HG02981 (cell line): Measurements from ENCODE around the gene RUSF1.
A peak's percentile ranks its signal among the peaks of the same experiment; 100 is the strongest.
"Not testable (repeated sequence)": the region's sequence is repeated elsewhere in the genome, so short reads cannot be mapped to it uniquely, and the experiment has no call there.

Source experiments
- ATAC-seq: cut with Tn5 transposase; IDR thresholded peaks from one replicate; pipeline ENCODE4 v1.9.1; 2021; ENCODE audit warnings: mild to moderate bottlenecking, moderate library complexity; ENCODE audit not compliant: unreplicated experiment

RUSF1 gene

DNA sequence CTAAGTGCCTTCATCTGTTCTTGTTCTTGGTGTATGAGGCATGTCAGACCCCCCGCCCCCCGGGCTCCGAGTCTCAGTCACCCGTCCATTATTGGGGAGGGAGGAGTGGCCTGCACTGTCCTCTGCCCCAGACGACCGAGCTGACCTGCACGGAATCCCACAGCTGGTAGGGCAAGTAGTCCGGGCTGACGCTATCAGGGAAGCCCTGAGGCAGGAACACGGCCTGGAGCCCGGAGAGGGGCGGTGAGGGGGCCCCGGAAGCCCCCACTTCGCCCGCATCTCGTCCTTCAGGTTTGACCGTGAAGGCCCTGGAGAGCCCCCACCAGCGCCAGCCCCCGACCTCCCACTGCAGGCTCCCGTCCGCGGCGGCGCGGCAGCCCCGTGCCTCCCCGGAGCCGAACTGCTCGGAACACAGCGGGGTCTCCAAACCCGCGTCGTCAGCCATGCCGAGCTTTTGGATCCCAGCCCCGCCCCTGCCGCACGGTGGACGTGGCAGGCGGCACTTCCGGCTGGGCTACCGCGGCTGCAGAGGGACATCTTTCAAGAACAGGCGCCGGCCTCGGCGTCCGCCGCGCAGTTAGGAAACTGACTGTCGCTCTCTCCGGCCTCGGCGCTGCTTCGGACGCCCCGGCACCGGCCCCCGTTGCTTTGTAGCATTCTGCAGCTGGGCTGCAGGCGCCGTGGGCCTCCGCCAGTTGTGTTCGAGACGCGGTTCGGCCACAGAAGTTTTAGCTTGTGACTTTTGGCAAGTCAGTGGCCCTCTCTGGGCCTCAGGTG, at the start of gene RUSF1:
Gene RUSF1 (minus strand): TSS at position 463 of the 777 bp plus-strand sequence. CDS start 18 bp downstream, at position 445.
- peak; percentile 88 for ATAC-seq

- no peak for ATAC-seq
These were observed 34.6 kb upstream of the RUSF1 start for GRCh38 chr16:31542763-31543162.

DNA sequence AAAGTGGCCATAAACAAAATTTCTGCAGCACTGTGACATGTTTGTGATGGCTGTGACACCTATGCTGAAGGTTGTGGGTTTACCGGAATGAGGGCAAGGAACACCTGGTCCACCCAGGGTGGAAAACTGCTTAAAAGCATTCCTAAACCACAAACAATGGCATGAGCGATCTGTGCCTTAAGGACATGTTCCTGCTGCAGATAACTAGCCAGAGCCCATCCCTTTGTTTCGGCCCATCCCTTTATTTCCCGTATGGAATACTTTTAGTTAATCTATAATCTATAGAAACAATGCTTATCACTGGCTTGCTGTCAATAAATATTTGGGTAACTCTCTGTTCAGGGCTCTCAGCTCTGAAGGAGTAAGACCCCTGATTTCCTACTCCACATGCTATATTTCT, 31.6 kb upstream of the RUSF1 start:
- not testable (repeated sequence) for ATAC-seq

DNA sequence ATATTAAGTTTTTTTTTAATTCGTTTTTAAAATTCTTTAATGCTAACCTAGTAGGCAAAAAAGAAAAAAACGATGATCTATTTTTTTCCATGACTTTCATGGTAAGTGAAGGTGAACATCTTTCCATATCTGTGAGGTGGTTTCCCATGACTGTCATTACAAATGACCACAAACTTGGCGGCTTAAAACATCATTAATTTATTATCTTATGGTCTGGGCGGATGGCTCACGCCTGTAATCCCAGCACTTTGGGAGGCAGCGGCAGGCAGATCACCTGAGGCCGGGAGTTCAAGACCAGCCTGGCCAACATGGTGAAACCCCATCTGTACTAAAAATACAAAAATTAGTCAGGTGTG, 30.0 kb upstream of the RUSF1 start:
- ATAC-seq = not testable (repeated sequence)

DNA sequence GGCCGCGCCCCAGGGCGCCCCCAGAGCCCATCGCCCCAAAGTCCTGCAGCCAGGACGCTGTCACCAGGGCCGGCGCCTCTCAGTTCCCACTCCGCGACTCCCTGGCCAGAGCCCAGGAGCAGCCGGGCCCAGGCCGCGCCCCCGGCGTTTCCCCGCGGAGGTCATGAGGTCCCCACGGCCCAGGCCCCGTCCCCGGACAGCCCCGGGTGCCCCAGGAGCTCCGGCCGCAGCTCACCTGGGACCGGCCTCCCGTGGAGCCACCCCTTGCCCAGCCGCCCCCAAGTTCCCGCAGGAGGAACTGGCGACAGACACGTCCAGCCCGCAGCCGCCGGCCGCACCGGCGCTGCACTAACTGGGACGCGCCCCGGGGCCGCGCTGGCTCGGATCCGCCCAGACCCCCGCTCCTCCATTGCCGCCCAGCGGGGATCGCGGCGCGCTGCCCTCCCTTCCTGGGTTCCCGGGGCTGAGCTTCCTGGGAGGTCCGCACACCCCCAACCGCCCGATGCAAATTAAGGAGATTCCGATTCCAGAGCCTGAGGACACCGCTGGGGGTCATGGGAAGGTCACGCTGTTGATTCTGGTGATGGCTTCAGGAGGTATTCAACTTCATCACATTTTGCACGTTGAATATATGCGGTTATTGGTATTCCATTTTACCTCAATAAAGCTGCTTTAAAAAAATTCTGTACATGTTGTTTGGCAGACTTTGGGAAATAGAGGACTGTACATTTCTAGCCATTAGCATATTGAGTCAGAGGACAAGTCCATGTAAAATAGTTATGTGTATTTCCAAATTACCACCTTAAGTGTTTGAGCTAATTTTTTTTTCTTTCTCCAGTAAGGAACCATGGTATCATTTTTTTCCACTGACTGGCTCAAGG, 29.4 kb upstream of the RUSF1 start:
- ATAC-seq = no peak

- no peak for ATAC-seq
These were observed 28.7 kb upstream of the RUSF1 start for GRCh38 chr16:31536804-31537361.

- ATAC-seq = no peak
These were observed 27.5 kb upstream of the RUSF1 start for GRCh38 chr16:31535737-31536136.

DNA sequence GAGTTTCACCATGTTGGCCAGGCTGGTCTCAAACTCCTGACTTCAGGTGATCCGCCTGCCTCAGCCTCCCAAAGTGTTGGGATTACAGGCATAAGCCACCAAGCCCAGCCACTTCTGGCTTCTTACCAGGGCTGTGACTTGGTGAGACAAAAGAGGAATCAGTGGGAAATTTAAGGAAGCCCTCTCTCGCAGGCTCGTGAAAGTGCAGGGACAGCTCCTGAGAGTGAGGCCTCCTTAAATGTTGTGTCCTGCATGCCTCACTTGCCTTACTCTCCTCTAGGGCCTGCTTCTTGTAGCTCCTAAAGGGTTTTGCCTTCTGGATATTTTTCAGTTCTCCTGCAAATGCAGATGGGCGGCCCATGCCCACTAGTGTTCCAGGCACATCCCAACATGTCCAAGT, 24.7 kb upstream of the RUSF1 start:
- no peak for ATAC-seq

DNA sequence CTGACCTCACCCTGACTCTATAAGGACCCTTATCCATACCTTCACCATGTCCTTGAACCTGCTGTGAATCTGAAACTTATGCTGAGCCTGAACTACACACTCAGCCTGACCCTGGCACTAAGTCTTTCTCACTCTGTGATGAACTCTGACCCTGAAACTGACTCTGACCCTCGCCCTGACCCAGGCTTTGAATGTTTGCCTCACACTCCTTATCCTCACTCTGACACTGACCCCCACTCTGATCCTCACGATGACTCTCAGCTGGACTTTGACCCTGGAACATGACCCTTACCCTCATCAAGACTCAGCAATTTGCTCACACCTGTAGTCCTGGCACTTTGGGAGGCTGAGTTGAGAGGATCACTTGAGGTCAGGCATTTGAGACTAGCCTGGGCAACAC, 23.9 kb upstream of the RUSF1 start:
- no peak for ATAC-seq

- ATAC-seq = no peak
These were observed 22.9 kb upstream of the RUSF1 start for GRCh38 chr16:31531096-31531495.

DNA sequence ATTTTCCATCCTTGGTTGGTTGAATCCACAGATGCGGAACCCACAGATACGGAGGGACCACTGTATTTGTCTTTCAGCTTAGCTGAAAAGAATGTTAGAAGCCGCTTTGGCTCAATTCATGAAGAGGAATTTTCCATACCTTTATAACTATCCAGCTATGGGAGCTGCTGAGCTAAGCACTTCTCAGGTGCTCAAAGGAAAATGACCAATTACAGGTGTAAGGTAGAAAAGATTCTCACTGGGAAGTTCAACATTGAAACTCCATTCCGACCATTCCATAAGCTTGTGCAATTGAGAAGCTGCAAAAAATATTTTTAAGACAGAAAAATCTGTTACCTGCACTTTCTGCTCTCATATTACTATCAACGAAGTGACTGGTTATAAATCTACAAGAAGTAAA, 22.2 kb upstream of the RUSF1 start:
- no peak for ATAC-seq

DNA sequence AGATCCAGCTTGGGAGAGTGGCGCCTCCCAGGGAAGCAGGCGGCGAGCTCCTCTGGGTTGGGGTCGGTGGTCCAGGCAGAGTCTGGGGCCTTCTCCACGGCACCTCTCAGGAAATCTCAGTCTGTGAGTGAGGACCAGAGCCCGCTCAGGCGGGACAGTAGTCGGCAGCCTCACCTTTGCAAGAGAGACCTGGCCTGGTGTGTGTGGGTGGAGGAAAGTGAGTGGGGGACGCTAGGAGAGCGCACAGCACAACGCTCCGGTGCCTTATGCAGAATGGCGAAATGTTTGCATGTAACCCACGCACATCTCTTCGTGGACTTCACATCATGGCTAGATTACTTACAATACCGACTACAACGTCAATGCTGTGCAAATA, 21.7 kb upstream of the RUSF1 start:
- ATAC-seq = no peak

- ATAC-seq = no peak
These were observed 21.1 kb upstream of the RUSF1 start for GRCh38 chr16:31529108-31529936.

GRCh38 chr16:31528523-31529107, 20.4 kb upstream of the RUSF1 start:
- ATAC-seq = no peak

DNA sequence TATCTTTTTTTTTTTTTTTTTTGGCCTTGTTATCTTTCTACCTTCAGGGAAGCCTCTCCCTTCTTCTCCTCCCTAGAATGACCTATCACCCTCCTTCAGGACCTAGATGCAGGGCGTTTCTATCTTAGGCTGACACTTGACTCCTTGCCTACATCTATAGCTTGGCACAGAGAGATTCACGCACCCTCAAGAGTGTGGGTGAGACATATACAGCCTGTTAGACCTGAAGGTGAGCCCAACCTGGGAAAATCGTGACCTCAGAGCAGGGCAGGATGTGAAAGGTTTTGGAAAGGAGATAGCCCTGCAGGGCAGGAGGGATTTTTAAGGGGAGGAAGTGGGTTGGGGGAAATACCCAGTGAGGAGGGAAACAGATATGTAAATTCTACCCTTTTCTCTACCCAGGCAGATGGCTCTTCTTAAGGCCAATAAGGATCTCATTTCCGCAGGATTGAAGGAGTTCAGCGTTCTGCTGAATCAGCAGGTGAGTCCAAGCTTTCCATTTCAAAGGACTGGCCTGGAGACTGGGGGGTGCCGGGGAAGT, 19.6 kb upstream of the RUSF1 start, which contains the start of gene AHSP:
Gene AHSP (plus strand): TSS at position 167 of the 541 bp plus-strand sequence. CDS start 240 bp downstream, at position 407.
- no peak for ATAC-seq

- ATAC-seq = no peak
These were observed 16.9 kb upstream of the RUSF1 start for GRCh38 chr16:31525113-31525512.

GRCh38 chr16:31523768-31524167, 15.6 kb upstream of the RUSF1 start:
- not testable (repeated sequence) for ATAC-seq

DNA sequence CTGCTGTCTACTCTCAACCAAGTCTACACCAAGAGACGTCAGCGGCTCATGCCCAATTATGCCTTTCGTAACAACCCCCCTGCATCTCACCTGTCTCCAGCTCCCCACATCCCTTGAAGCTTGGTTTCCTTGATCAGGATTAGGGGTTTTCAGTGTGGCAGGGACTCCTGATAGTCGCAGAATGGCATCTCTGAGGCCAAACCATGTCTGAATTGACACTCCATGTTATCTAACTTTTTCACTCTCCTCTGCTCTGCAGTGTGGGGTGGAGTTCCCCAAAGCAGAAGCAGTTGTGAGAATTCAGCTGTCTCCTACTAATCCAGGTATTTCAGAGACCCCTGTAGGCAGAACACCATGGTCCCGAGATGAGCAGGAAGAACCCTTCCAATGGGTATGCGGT, 13.9 kb upstream of the RUSF1 start:
- no peak for ATAC-seq

DNA sequence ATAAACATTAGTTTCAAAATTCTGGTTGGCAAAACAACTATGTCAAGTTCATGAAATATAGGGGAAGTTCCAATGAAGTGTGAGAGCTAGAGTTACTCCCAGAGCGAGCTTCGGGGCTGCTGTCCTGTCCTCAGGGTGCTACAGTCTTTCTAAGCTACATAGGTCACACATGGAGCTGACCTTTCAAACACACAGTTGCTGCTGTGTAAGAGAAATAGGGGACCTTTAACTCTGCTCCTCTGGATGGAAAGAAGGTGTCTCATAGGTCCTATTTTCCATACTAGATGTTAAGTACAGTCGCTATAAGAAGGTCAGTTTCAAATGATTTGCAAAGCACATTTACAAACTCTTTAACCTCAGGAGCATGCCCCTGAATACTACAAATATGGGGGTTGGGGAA, 13.2 kb upstream of the RUSF1 start:
- no peak for ATAC-seq

DNA sequence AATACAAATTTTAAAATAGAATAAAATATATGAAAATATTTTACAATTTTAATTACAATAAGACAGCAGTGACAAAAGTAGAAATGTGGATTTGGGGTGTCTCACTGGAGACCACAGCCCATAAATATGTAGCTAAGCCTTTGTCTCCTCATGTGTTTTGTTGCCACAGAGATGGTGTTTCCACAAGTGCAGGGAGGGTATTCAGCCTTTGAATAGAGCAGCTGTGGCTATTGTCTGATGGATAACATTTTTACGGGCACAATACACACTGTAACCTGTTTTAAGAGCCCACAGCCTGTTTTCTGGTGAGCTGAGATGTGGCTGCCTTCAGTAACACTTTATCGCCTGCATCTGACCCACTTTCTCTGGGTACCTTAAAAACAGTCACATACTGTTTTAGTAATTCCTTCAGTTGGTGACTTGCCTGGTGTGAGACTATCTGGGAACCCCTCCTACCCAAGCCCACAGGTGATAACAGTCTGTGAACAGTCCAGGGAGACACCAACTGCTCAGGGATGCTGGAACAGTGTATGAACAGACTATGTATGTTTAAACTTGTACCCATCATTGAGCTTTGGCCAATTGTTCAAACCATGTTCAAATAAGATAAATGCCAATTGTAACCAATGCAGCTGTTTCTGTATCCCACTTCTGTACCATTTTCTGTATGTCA, 11.7 kb upstream of the RUSF1 start:
- no peak for ATAC-seq
